ENCODE results near the gene ARID4B.

GRCh38 chr1:235130766-235131270 lies 197.2 kb downstream of the ARID4B start:
- no peak for TF ChIP-seq POLR2A (IDR thresholded peaks at IDR 0.05)
- TF ChIP-seq CTCF (IDR thresholded peaks at IDR 0.05) = no peak
